GM12801 (cell line): Measurements from ENCODE around the gene DCTN4.

Experiments used
- TF ChIP-seq, protein P1 (sequence below): IDR thresholded peaks from one replicate; pipeline ENCODE4 v1.5.1; 2011; ENCODE audit warnings: control low read depth; ENCODE audit not compliant: insufficient read length; ENCODE audit errors: extremely low read depth

DCTN4 gene

DNA sequence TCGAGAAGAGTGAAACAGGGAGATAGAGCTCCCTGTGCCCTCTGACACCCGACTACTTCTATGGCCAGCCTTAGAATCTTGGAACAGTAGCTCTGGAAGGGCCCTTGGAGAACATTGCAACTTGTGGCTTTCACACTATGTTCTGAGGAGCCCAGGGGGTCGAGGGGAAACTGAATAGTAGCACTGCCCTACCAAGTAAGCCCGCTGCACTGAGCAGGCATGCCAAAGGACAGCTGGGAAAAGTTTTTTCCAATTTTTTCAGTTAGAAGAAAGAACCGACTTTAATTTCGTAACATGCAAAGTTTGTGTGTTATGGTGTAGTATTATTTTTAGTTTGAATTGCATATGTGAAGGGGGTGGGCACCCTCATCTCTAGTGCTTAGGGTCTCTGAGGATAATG, 30.6 kb upstream of the DCTN4 start:
- TF ChIP-seq, protein P1, sequence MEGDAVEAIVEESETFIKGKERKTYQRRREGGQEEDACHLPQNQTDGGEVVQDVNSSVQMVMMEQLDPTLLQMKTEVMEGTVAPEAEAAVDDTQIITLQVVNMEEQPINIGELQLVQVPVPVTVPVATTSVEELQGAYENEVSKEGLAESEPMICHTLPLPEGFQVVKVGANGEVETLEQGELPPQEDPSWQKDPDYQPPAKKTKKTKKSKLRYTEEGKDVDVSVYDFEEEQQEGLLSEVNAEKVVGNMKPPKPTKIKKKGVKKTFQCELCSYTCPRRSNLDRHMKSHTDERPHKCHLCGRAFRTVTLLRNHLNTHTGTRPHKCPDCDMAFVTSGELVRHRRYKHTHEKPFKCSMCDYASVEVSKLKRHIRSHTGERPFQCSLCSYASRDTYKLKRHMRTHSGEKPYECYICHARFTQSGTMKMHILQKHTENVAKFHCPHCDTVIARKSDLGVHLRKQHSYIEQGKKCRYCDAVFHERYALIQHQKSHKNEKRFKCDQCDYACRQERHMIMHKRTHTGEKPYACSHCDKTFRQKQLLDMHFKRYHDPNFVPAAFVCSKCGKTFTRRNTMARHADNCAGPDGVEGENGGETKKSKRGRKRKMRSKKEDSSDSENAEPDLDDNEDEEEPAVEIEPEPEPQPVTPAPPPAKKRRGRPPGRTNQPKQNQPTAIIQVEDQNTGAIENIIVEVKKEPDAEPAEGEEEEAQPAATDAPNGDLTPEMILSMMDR: no peak

DNA sequence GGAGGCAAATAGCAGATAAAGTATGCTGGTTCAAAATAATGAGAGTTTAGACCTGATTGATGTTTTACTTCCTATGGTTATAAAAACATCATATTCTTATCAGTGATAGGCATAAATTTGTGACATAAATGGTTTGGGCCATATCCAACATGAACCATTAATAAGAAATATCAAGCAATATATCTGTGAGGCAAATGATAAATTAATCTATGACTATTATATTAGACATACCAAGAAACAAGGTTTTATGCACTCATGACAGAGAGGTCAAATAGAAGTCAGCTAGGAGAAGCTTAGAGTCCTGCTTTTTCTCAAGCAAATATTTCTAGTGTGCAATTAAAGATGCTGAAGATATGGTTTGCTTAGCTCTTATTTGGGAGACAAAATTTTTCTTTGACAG, 30.2 kb upstream of the DCTN4 start:
- TF ChIP-seq, protein P1: no peak

GRCh38 chr5:150787656-150788055, 28.8 kb upstream of the DCTN4 start:
- TF ChIP-seq, protein P1: no peak

DNA sequence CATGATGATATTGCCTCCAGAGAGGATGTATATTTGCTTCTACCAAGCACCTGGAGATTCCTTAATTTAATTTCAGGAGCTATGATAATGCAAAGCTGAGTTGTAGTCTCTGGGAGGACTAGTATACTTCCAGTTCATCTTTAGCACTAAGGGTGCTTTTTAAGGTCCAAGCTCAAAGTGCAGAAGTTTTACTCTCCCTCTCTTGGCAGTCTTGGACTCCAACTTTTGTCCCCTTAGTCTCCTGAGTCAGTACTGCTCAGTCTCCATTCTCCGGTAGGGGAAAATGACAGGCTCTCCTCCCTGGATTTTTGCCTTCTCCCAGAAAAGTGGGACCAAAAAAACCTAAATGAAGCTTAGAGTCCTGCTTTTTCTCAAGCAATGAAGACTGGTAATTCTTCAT, 28.1 kb upstream of the DCTN4 start:
- TF ChIP-seq, protein P1: no peak

GRCh38 chr5:150785950-150786349, 27.1 kb upstream of the DCTN4 start:
- TF ChIP-seq, protein P1: no peak

GRCh38 chr5:150783422-150783928, 24.7 kb upstream of the DCTN4 start:
- TF ChIP-seq, protein P1: no peak

DNA sequence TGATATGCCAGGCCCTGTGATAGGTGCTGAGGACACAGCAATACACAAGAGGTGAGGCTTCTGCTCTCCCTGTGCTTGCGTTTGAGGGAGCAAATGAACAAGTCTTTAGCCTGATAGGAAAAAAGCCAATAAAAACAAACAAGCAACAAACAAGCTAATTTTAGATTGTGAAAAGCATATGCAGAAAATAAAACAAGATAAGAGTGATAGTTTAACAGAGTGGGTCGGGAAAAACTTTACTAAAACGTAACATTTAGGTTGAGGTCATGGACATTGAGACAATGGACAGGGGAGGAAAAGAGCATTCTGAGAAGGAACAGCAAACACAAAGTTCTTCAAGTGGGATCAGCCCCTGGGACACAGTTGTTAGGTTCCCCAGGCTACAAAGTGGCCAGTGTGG, 24.0 kb upstream of the DCTN4 start:
- TF ChIP-seq, protein P1: no peak
